Measurements from ENCODE around the gene PLAGL1. TPM values are rescaled to one million over a fixed set of nuclear protein-coding genes. Genes with fewer than 3 reads are reported as not detected.
"Not testable (repeated sequence)": the region's sequence is repeated elsewhere in the genome, so short reads cannot be mapped to it uniquely, and the experiment has no call there.

Gene PLAGL1
- total and polyA plus RNA-seq, 11 donors: 6.6 to 27.3 (median 9.5) TPM

DNA sequence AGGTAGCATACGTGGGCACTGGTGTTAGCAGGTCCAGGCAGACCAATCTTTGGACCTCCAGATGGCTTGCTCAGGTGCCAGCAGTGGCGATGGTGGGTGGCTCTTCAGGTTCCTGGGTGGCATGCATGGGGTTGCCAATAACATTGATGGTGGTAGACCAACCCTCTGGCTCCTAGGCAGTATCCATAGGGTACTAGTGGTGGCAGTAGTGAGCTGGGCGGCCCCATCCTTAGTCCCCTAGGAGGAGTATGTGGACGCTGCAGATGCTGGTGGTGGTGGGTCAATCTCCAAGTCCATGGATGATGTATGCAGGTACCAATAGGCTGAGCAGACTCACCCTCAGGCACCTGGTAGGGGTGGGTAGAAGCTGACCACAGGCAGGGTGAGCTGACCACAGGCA, 73.2 kb downstream of the PLAGL1 start:
- DNase-seq (no peak), ATAC-seq (no peak)
- TF ChIP-seq POLR2A (IDR thresholded peaks at IDR 0.05): no peak
- TF ChIP-seq, protein P1, sequence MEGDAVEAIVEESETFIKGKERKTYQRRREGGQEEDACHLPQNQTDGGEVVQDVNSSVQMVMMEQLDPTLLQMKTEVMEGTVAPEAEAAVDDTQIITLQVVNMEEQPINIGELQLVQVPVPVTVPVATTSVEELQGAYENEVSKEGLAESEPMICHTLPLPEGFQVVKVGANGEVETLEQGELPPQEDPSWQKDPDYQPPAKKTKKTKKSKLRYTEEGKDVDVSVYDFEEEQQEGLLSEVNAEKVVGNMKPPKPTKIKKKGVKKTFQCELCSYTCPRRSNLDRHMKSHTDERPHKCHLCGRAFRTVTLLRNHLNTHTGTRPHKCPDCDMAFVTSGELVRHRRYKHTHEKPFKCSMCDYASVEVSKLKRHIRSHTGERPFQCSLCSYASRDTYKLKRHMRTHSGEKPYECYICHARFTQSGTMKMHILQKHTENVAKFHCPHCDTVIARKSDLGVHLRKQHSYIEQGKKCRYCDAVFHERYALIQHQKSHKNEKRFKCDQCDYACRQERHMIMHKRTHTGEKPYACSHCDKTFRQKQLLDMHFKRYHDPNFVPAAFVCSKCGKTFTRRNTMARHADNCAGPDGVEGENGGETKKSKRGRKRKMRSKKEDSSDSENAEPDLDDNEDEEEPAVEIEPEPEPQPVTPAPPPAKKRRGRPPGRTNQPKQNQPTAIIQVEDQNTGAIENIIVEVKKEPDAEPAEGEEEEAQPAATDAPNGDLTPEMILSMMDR (IDR thresholded peaks at IDR 0.05): no peak
- H3K36me3 ChIP-seq: no peaks in the 10 kb centered on the region
- intact Hi-C loops (cut with DNase I): loop anchor here in 2 of 10 donors (5.0 kb wide), 1 partner anchor 77 kb away; no protein-coding TSS in a partner anchor
- no peaks in the 10 kb centered on the region for H3K27me3 ChIP-seq
- WGBS, 4 donors: 80 to 97% (median 89%) methylated on average over 4 of the region's 4 CpGs; no CpG with 5 or more reads in 1 of the 4 donors
- H3K4me3 ChIP-seq: no peak overlapping the region
- peaks cover 0 to 17% (median 0%) of the 10 kb centered on the region in 12 donors for H3K4me1 ChIP-seq
- H3K27ac ChIP-seq: no peak overlapping the region
- peaks cover 0 to 23% (median 7%) of the 10 kb centered on the region in 12 donors for H3K9me3 ChIP-seq

DNA sequence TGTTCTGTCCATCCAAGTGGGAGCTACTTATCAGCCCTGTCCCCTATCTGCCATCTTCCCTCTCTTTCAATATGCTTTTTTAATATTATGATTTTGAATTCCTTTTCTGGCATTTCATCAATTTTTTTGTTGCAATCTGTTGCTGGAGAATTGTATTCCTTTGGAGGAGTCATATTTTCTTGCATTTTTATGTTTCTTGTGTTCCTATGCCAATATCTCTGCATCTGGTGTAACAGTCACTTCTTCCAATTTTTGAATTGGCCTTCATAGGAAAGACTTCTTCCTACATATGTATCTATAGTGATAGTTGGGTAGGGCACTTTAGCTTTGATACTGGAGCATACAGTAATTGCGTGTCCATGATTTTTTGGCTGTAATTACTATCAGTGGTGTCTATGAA, 73.7 kb downstream of the PLAGL1 start:
- no peak for ATAC-seq
- 85 to 96% (median 93%) methylated on average over 1 of the region's 1 CpG for WGBS, 4 donors

DNA sequence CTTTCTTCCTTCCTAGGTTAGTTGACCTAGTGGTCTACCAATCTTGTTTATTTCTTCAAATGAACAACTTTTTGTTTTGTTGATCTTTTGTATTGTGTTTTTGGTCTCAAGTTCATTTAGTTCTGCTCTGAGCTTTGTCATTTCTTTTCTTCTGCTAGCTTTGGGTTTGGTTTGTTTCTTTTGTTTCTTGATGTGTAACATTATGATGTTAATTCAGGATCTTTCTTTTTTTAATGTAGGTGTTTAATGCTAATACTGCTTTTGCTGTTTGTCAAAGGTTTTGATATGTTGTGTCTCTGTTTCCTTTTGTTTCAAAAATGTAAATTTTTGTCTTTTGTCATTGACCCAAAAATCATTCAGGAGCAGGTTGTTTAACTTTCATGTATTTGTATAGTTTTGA, 78.1 kb downstream of the PLAGL1 start:
- ATAC-seq: no peak

More for the DNA sequence above, 73.7 kb downstream of the PLAGL1 start:
- TF ChIP-seq POLR2A (IDR thresholded peaks at IDR 0.05): no peak
- TF ChIP-seq, protein P1 (IDR thresholded peaks at IDR 0.05): no peak
- no peak overlapping the region for H3K27ac ChIP-seq
- H3K9me3 ChIP-seq: peaks cover 0 to 23% (median 7%) of the 10 kb centered on the region in 12 donors
- no peak overlapping the region for H3K4me3 ChIP-seq
- H3K4me1 ChIP-seq: peaks cover 0 to 17% (median 0%) of the 10 kb centered on the region in 12 donors
- no peaks in the 10 kb centered on the region for H3K36me3 ChIP-seq
- DNase-seq: no peak
- no peaks in the 10 kb centered on the region for H3K27me3 ChIP-seq
- intact Hi-C loops (cut with DNase I): no loop called here

DNA sequence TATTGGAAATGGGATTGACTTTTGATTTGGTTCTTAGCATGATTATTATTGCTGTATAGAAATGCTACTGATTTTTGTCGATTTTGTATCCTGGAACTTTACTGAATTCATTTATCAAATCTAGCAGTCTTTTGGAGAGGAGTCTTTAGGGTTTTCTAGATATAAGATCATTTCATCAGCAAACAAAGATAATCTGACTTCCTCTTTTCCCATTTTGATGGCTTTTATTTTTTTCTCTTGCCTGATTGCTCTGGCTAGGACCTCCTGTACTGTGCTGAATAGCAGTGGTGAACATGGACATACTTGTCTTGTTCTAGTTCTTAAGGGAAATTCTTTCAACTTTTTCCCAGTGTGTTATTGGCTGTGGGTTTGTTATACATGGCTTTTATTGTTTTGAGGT, 79.2 kb downstream of the PLAGL1 start:
- H3K27ac ChIP-seq: no peak overlapping the region
- TF ChIP-seq, protein P1 (IDR thresholded peaks at IDR 0.05): no peak
- no peak for DNase-seq
- no peaks in the 10 kb centered on the region for H3K27me3 ChIP-seq
- intact Hi-C loops (cut with DNase I): no loop called here
- peaks cover 0 to 34% (median 7%) of the 10 kb centered on the region in 12 donors for H3K9me3 ChIP-seq
- H3K4me3 ChIP-seq: no peak overlapping the region
- no peak for ATAC-seq
- H3K4me1 ChIP-seq: no peaks in the 10 kb centered on the region
- WGBS, 4 donors: 94 to 99% (median 96%) methylated on average over 1 of the region's 1 CpG
- no peaks in the 10 kb centered on the region for H3K36me3 ChIP-seq

More for the DNA sequence above, 78.1 kb downstream of the PLAGL1 start:
- Histone ChIP-seq H3K9me3 (peaks cover 0 to 26% (median 7%) of the 10 kb centered on the region in 12 donors), H3K4me3 (no peak overlapping the region), H3K4me1 (no peaks in the 10 kb centered on the region), H3K27ac (no peak overlapping the region), H3K36me3 (no peaks in the 10 kb centered on the region), H3K27me3 (no peaks in the 10 kb centered on the region)
- TF ChIP-seq POLR2A (IDR thresholded peaks at IDR 0.05): no peak
- TF ChIP-seq, protein P1 (IDR thresholded peaks at IDR 0.05): no peak
- no peak for DNase-seq
- intact Hi-C loops (cut with DNase I): no loop called here

DNA sequence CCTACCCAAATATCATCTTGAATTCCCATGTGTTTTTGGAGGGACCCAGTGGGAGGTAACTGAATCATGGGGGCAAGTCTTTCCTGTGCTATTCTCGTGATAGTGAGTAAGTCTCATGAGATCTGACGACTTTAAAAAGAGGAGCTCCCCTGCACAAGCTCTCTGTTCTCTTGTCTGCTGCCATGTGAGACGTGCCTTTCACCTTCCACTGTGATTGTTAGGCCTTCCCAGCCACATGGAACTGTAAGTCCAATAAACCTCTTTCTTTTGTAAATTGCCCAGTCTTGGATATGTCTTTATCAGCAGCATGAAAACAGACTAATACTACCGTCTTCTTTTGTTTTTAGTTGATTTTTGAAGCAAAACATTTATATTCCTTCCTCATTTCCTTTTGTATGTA, 91.0 kb downstream of the PLAGL1 start:
- H3K4me3 ChIP-seq; ATAC-seq; intact Hi-C loops (cut with DNase I); H3K27me3 ChIP-seq; H3K4me1 ChIP-seq; DNase-seq; H3K27ac ChIP-seq; H3K36me3 ChIP-seq: not testable (repeated sequence)
- 77 to 83% (median 79%) methylated on average over 4 of the region's 4 CpGs for WGBS, 4 donors
- H3K9me3 ChIP-seq: peaks cover 0 to 23% (median 5%) of the 10 kb centered on the region in 12 donors

Measured in heart left ventricle (tissue), 16 donors.